ENCODE results near the gene SLC12A4. TPM values are rescaled to one million over a fixed set of nuclear protein-coding genes. Genes with fewer than 3 reads are reported as not detected.

Gene SLC12A4
- total RNA-seq, 2 experiments from 2014 or later: 21.8 to 25.8 TPM

- intact Hi-C loops (cut with DNase I, micrococcal nuclease): no loop called here
- Mint-ChIP-seq H3K4me3 (no peak overlapping the region), H3K9me3 (ENCODE audit: low read depth) (no peaks in the 10 kb centered on the region), H3K27ac (peak overlapping the region; percentile 3), H3K27me3 (no peaks in the 10 kb centered on the region), H3K36me3 (ENCODE audit: low read depth) (peaks cover 13% of the 10 kb centered on the region), H3K4me1 (peaks cover 18% of the 10 kb centered on the region)
- ATAC-seq (no peak), DNase-seq (no peak)
- ChIA-PET CTCF (interaction anchor here (1.0 to 1.2 kb wide), 2 partner anchors 9 to 26 kb away, joined by 4 read pairs; no protein-coding TSS in a partner anchor), POLR2A (no interaction called here)
Observed at GRCh38 chr16:67909056-67909742, 59.2 kb downstream of the SLC12A4 start.

- CTCF ChIA-PET: interaction anchor here (0.6 kb wide), 1 partner anchor 91 kb away, joined by 3 read pairs; no protein-coding TSS in a partner anchor
- H3K27me3 Mint-ChIP-seq: no peaks in the 10 kb centered on the region
- peak overlapping the region; percentile 79 for H3K27ac Mint-ChIP-seq
- no peak for DNase-seq
- intact Hi-C loops (cut with DNase I, micrococcal nuclease): no loop called here
- peaks cover 13% of the 10 kb centered on the region for H3K36me3 Mint-ChIP-seq (ENCODE audit: low read depth)
- H3K4me3 Mint-ChIP-seq: no peak overlapping the region
- ATAC-seq: no peak
- H3K9me3 Mint-ChIP-seq (ENCODE audit: low read depth): no peaks in the 10 kb centered on the region
- H3K4me1 Mint-ChIP-seq: peaks cover 18% of the 10 kb centered on the region
- POLR2A ChIA-PET: no interaction called here
Observed at GRCh38 chr16:67907397-67908180, 60.8 kb downstream of the SLC12A4 start.

- H3K4me1 Mint-ChIP-seq: peaks cover 4% of the 10 kb centered on the region
- H3K9me3 Mint-ChIP-seq (ENCODE audit: low read depth): no peaks in the 10 kb centered on the region
- ChIA-PET POLR2A (no interaction called here), CTCF (no interaction called here)
- H3K4me3 Mint-ChIP-seq: no peak overlapping the region
- DNase-seq: no peak
- H3K27me3 Mint-ChIP-seq: no peaks in the 10 kb centered on the region
- H3K36me3 Mint-ChIP-seq (ENCODE audit: low read depth): peaks cover 2% of the 10 kb centered on the region
- H3K27ac Mint-ChIP-seq: peak overlapping the region; percentile 55
- intact Hi-C loops (cut with DNase I, micrococcal nuclease): no loop called here
- no peak for ATAC-seq
Observed at GRCh38 chr16:67902831-67903230, 65.6 kb downstream of the SLC12A4 start.

GRCh38 chr16:67901734-67902133 lies 66.7 kb downstream of the SLC12A4 start:
- ChIA-PET POLR2A (no interaction called here), CTCF (interaction anchor here (0.6 to 1.4 kb wide), 3 partner anchors 16 to 427 kb away, joined by 3 read pairs; no protein-coding TSS in a partner anchor)
- no peaks in the 10 kb centered on the region for H3K27me3 Mint-ChIP-seq
- intact Hi-C loops (cut with DNase I, micrococcal nuclease): no loop called here
- no peak for DNase-seq
- H3K27ac Mint-ChIP-seq: no peak overlapping the region
- H3K4me1 Mint-ChIP-seq: peaks cover 4% of the 10 kb centered on the region
- H3K4me3 Mint-ChIP-seq: no peak overlapping the region
- peaks cover 2% of the 10 kb centered on the region for H3K36me3 Mint-ChIP-seq (ENCODE audit: low read depth)
- ATAC-seq: no peak
- no peaks in the 10 kb centered on the region for H3K9me3 Mint-ChIP-seq (ENCODE audit: low read depth)

- Mint-ChIP-seq H3K4me1 (peaks cover 30% of the 10 kb centered on the region), H3K9me3 (ENCODE audit: low read depth) (no peaks in the 10 kb centered on the region), H3K36me3 (ENCODE audit: low read depth) (peaks cover 2% of the 10 kb centered on the region), H3K27ac (no peak overlapping the region), H3K4me3 (no peak overlapping the region), H3K27me3 (no peaks in the 10 kb centered on the region)
- DNase-seq: no peak
- ChIA-PET CTCF (interaction anchor here (0.5 to 1.9 kb wide), 8 partner anchors 9 to 376 kb away, joined by 3 to 7 read pairs (median 3); no protein-coding TSS in a partner anchor), POLR2A (interaction anchor here (0.6 to 1.1 kb wide), 3 partner anchors 13 to 1300 kb away, joined by 3 to 5 read pairs (median 3); no protein-coding TSS in a partner anchor)
- intact Hi-C loops (cut with DNase I, micrococcal nuclease): no loop called here
- ATAC-seq: no peak
Observed at GRCh38 chr16:67897231-67897630, 71.2 kb downstream of the SLC12A4 start.

- ATAC-seq (no peak), DNase-seq (no peak)
- Mint-ChIP-seq H3K9me3 (ENCODE audit: low read depth) (no peaks in the 10 kb centered on the region), H3K36me3 (ENCODE audit: low read depth) (peaks cover 2% of the 10 kb centered on the region), H3K4me3 (peak overlapping the region; percentile 92), H3K27me3 (no peaks in the 10 kb centered on the region), H3K4me1 (peaks cover 30% of the 10 kb centered on the region), H3K27ac (peak overlapping the region; percentile 92)
- intact Hi-C loops (cut with DNase I, micrococcal nuclease): loop anchor here (1.0 to 5.0 kb wide), 14 partner anchors 21 to 332 kb away; partner anchors contain the start of genes NUTF2 (in 2 of the 2), SLC12A4 (in 2 of the 2), ACD (in 1 of the 2) and CENPT (in 1 of the 2)
- POLR2A ChIA-PET: interaction anchor here (1.6 kb wide), 1 partner anchor 24 kb away, joined by 10 read pairs; no protein-coding TSS in a partner anchor
- CTCF ChIA-PET: interaction anchor here (0.6 to 1.2 kb wide), 6 partner anchors 10 to 77 kb away, joined by 3 to 5 read pairs (median 4); no protein-coding TSS in a partner anchor
Observed at GRCh38 chr16:67893743-67894399, 74.6 kb downstream of the SLC12A4 start.

Other genes with a start within 250 kb of the SLC12A4 start
- gene GFOD2, start 249.3 kb downstream of the SLC12A4 start, total RNA-seq: 10 to 100 TPM in 1 of 2 experiments, 1 to 10 TPM in 1; 8.7 to 11.5 TPM
- 10 to 100 TPM; 15.6 to 18.0 TPM for gene RANBP10, start 162.1 kb downstream of the SLC12A4 start, total RNA-seq
- 1 to 10 TPM in 1 of 2 experiments, under 1 TPM in 1; 0.62 to 1.1 TPM for gene TSNAXIP1, start 161.7 kb downstream of the SLC12A4 start, total RNA-seq
- 10 to 100 TPM; 31.8 to 34.5 TPM for gene THAP11, start 126.3 kb downstream of the SLC12A4 start, total RNA-seq
- gene NUTF2, start 121.7 kb downstream of the SLC12A4 start, total RNA-seq: 100 to 1,000 TPM; 156 to 249 TPM
- gene CENPT, start 120.9 kb downstream of the SLC12A4 start, total RNA-seq: 10 to 100 TPM; 34.9 to 48.6 TPM
- gene EDC4, start 95.6 kb downstream of the SLC12A4 start, total RNA-seq: 10 to 100 TPM; 92.8 to 96.9 TPM
- not detected for gene NRN1L, start 83.8 kb downstream of the SLC12A4 start, total RNA-seq
- 10 to 100 TPM; 11.7 to 11.9 TPM for gene PSKH1, start 75.4 kb downstream of the SLC12A4 start, total RNA-seq
- gene CTRL, start 36.8 kb downstream of the SLC12A4 start, total RNA-seq: 1 to 10 TPM; 2.5 to 3.5 TPM
- 100 to 1,000 TPM; 123 to 195 TPM for gene PSMB10, start 31.8 kb downstream of the SLC12A4 start, total RNA-seq
- gene LCAT, start 24.5 kb downstream of the SLC12A4 start, total RNA-seq: 1 to 10 TPM; 9.1 to 9.9 TPM
- under 1 TPM in 1 of 2 experiments, not detected in 1; 0.11 TPM for gene DPEP3, start 11.9 kb upstream of the SLC12A4 start, total RNA-seq
- gene DPEP2, start 30.8 kb upstream of the SLC12A4 start, total RNA-seq: 1 to 10 TPM; 3.2 to 3.8 TPM
- gene DPEP2NB, start 47.3 kb upstream of the SLC12A4 start, total RNA-seq: not detected
- gene DDX28, start 54.6 kb upstream of the SLC12A4 start, total RNA-seq: 10 to 100 TPM; 13.7 to 17.1 TPM
- gene DUS2, start 54.6 kb upstream of the SLC12A4 start, total RNA-seq: 10 to 100 TPM; 29.5 to 33.1 TPM
- gene NFATC3, start 116.7 kb upstream of the SLC12A4 start, total RNA-seq: 10 to 100 TPM; 68.4 to 81.2 TPM

All from activated CD4-positive, alpha-beta T cell treated with anti-CD3 and anti-CD28 coated beads for 36 hours (primary cell).